Embryonic facial prominence (tissue), 1 donor: Measurements from ENCODE around the gene TMEM135.

Experiments
- DNase-seq: peaks from one replicate; pipeline ENCODE4 v3.0.0-alpha.2; 2016; ENCODE audit errors: extremely low spot score

TMEM135 gene

GRCh38 chr11:87301785-87302540 is 264.2 kb downstream of the TMEM135 start:
- DNase-seq = no peak

- DNase-seq = no peak
Observed at GRCh38 chr11:87304412-87304811, 266.7 kb downstream of the TMEM135 start.

DNA sequence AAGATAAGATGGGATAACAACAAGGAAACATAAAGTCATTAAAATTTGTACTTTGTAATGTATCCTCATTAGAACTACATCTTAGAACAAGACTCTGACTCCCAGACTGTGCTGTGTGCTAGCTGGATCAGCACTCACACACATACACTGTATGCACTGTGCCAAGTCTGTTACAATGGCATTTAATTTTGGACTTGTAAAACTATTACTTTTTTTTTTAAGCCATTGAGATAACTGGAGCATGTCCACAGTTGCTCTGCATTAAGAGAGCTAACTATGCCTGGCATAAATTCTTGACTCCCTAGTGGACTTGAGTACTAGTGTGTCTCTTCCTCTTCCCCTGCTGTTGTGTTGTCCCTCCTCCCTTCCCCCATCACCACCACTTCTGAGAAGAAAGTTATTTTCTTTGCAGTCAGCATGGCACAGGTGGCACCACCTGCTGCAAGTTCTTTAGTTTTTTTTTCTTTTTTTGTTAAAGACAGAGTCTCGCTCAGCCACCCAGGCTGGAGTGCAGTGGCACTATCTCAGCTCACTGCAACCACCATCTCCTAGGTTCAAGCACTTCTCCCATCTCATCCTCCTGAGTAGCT is 268.6 kb downstream of the TMEM135 start:
- DNase-seq = no peak

DNA sequence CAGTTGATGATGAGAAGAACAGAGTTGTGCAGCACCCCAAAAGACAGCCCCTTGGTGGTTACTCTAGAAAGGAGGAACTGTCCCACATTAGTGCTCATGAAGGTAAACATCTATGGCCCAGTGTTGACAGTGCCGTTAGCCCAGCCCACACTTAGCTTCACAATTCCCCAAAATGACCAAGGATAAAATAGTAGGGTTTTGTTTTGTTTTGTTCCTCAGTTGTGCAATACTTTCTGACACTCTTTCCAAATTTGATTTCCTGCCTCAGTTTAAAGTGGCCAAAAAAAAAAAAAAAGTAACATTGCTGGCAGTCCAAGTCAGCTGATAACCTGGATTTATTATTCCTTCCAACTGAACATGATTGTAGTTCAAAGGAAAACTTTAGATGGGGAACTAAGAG is 269.4 kb downstream of the TMEM135 start:
- no peak for DNase-seq

- no peak for DNase-seq
Observed at GRCh38 chr11:87315229-87315628, 277.5 kb downstream of the TMEM135 start.

- no peak for DNase-seq
Observed at GRCh38 chr11:87316491-87316890, 278.8 kb downstream of the TMEM135 start.

GRCh38 chr11:87317441-87317840 is 279.7 kb downstream of the TMEM135 start:
- DNase-seq = no peak

GRCh38 chr11:87320123-87320522 is 282.4 kb downstream of the TMEM135 start:
- DNase-seq = no peak

DNA sequence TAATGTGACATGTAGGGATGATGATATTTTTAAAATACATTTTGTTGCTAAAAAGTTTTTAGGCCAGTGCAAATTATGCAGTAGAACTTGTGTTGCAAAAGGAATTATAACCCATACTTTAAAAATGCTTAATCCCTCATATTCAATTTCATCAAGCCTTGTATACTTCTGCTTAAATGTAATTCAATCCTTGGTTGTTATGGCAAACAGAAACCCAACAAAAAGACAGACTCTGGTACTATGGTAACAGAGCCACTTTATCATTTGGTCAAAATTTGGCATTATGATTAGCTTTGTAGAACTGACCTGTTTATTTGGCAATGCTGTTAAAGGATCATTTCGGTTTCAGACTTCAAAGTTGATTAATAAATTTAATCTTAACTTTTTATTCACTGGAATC is 284.8 kb downstream of the TMEM135 start:
- DNase-seq = no peak

DNA sequence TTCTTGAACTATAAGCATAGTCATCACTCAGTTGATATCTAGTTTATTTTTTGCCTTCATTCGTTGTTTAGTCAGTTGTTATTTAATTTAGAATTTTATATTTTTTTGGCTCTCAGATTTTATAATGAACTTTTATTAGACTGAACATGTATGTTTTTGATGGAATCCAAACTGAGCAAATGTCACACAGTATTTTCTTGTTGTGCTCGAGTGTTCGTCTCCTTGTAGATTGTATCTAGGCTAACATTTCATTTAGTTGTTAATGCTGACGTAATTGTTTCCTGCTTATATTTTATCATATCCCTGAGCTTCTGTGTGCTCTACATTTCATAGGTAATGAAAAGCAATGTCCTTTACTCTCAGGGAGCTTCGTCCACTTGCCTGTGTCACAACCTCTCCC is 286.2 kb downstream of the TMEM135 start:
- no peak for DNase-seq

DNA sequence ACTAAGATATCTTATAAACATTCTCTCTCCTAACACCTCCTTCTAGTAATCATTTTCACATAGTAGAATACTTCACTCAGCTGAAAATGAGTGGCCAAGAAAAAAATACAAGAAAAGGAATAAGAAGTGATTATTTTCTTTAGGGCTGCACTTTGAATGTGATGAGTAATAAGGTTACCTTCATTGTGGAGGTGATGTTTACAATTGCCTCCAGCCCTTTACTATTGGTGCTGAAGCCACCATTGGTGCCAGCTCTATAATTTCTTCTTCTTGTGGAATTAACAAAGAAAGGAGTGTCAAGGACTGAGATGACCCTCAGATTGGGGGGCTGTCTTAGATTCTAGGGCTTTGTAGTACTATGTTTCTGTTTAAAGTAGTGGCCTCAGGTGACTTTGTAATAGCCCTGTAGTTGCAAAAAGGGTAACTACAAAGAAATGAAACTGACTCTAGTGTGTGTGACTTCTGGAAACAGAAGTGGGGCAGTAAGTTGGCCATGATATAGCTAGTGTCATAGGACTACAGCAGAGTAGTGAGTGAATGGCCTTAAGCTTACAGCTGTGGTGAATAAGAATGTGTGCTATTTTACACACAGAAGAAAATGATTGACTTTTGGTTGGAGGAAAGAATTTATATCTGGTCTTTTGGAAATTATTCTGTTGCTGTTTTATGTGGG is 287.2 kb downstream of the TMEM135 start:
- no peak for DNase-seq

DNA sequence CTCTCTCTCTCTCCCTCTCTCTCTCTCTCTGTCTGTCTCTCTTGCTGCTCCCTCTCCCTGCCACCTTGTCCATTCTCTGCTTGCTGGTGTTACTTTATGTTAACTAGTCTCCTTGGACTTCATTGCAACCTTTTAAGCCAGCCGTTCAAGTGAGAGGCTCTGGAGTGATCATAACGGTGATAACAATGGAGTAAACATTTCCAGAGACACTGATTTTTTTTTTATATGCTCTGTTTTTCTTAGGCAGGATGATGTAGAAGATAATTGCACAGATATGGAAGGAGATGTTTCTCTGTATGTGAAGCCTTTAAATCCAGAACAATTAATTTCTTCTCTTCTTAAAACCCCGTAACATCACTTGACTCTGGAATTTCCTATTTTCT is 287.7 kb downstream of the TMEM135 start:
- DNase-seq = no peak

DNA sequence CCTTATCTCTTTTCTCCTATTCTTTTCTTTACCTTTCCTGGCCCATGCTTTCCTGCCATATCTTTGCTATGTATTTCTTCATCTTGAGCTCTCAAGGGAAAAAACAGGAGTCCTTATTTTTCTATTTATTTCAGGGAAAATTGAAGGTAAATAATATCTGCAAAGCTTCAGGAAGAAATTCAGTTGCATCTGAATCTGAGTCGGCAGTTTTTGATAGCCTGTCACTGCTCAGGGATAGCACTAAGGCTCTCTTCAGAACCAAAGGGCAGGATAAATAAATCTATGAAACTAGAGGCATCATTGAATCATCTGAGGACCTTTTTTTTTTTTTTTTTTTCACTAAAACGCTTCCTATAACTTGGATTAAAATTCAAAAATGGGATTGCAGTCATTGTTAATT is 288.9 kb downstream of the TMEM135 start:
- no peak for DNase-seq

- no peak for DNase-seq
Observed at GRCh38 chr11:87329172-87329571, 291.4 kb downstream of the TMEM135 start.

GRCh38 chr11:87330187-87330601 is 292.5 kb downstream of the TMEM135 start:
- no peak for DNase-seq

GRCh38 chr11:87331273-87331672 is 293.5 kb downstream of the TMEM135 start:
- no peak for DNase-seq

GRCh38 chr11:87338046-87338639 is 300.4 kb downstream of the TMEM135 start:
- DNase-seq = no peak

GRCh38 chr11:87339416-87339815 is 301.7 kb downstream of the TMEM135 start:
- no peak for DNase-seq

GRCh38 chr11:87347441-87347840 is 309.7 kb downstream of the TMEM135 start:
- no peak for DNase-seq

- no peak for DNase-seq
Observed at GRCh38 chr11:87347854-87348253, 310.1 kb downstream of the TMEM135 start.

DNA sequence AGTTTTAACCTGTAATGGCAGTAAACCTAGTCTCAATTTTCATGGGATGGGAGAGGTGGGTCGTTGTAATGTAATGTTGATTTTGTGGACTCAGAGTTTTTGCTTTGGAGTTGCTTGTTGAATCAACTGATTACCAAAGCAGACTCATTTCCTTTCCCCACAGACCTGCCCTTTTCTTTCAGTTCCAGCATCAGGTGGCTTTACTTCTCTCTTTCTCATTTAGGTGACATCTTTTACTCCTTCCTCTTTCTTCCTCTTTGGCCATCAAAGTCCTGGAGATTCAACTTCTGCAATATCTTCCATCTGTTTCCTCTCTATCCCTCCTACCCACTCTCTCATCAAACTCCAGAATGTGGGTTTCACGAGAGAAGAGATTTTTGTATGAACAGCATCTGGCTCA is 313.9 kb downstream of the TMEM135 start:
- no peak for DNase-seq
